HG03354 (cell line): ENCODE data around the gene BCO2.

Experiments
- ATAC-seq: cut with Tn5 transposase; IDR thresholded peaks from one replicate; pipeline ENCODE4 v1.9.1; 2021; ENCODE audit warnings: mild to moderate bottlenecking; ENCODE audit not compliant: unreplicated experiment, poor library complexity, severe bottlenecking

The BCO2 gene

GRCh38 chr11:112231952-112232351, 56.6 kb downstream of the BCO2 start:
- no peak for ATAC-seq

- no peak for ATAC-seq
Measured at GRCh38 chr11:112235750-112236390, 60.6 kb downstream of the BCO2 start.

- no peak for ATAC-seq
Measured at GRCh38 chr11:112237451-112237850, 62.1 kb downstream of the BCO2 start.

- ATAC-seq = no peak
Measured at GRCh38 chr11:112238041-112238440, 62.7 kb downstream of the BCO2 start.

- ATAC-seq = no peak
Measured at GRCh38 chr11:112241486-112241885, 66.2 kb downstream of the BCO2 start.

GRCh38 chr11:112247201-112247600, 71.9 kb downstream of the BCO2 start:
- no peak for ATAC-seq

GRCh38 chr11:112248201-112248600, 72.9 kb downstream of the BCO2 start:
- no peak for ATAC-seq

GRCh38 chr11:112249871-112250610, 74.7 kb downstream of the BCO2 start:
- ATAC-seq = no peak

GRCh38 chr11:112253605-112254242, 78.4 kb downstream of the BCO2 start:
- ATAC-seq = no peak

GRCh38 chr11:112255067-112255720, 79.9 kb downstream of the BCO2 start:
- ATAC-seq = no peak

GRCh38 chr11:112260490-112260889, 85.2 kb downstream of the BCO2 start, which contains the start of gene PLET1:
TSS of gene PLET1 (minus strand) at chr11:112260860. CDS start at chr11:112260589, 271 bp downstream.
- ATAC-seq = no peak

- ATAC-seq = no peak
Measured at GRCh38 chr11:112265659-112266409, 90.5 kb downstream of the BCO2 start.

- no peak for ATAC-seq
Measured at GRCh38 chr11:112266410-112266778, 91.1 kb downstream of the BCO2 start.

GRCh38 chr11:112267188-112267591, 91.9 kb downstream of the BCO2 start:
- no peak for ATAC-seq

GRCh38 chr11:112268406-112268805, 93.1 kb downstream of the BCO2 start:
- no peak for ATAC-seq
